Naive thymus-derived CD4-positive, alpha-beta T cell (primary cell): ENCODE data around the gene MBTPS1. TPM values are rescaled to one million over a fixed set of nuclear protein-coding genes. Genes with fewer than 3 reads are reported as not detected.

ENCODE experiments used
- ATAC-seq: fragments of 150-1000 bp; cut with Tn5 transposase; 2 replicates; pipeline ENCODE4 v1.10.0; 2021; ENCODE audit warnings: mild to moderate bottlenecking, moderate library complexity
- CTCF ChIA-PET: fragments of 350-600 bp; sonication (Branson Sonifier 250); formaldehyde crosslinking; loops from one replicate; lab custom pipeline; 2021; ENCODE audit warnings: antibody characterized with exemption; lab: Charles Lee
- POLR2A ChIA-PET: fragments of 350-600 bp; sonication (Branson Sonifier 250); formaldehyde crosslinking; loops from one replicate; lab custom pipeline; 2021; ENCODE audit warnings: antibody characterized with exemption, inconsistent platforms; lab: Charles Lee
- DNase-seq, 9 donors: peaks; one replicate each; pipeline versions ENCODE4 v3.0.0 to v3.0.0-alpha.2; 2020 to 2022; ENCODE audit warnings: mixed read lengths in 1 of 9
- H3K27ac ChIP-seq: one replicate; pipeline ENCODE4 v1.7.0; 2013; ENCODE audit warnings: mild to moderate bottlenecking, low read depth, low read length, moderate library complexity
- H3K27me3 ChIP-seq, 2 donors: one replicate each; pipeline ENCODE4 v1.7.0; 2013; ENCODE audit warnings: low read length in 2 of 2, mild to moderate bottlenecking in 2 of 2, moderate library complexity in 2 of 2; ENCODE audit not compliant: control insufficient read depth in 2 of 2, insufficient read depth in 2 of 2
- H3K36me3 ChIP-seq, 3 experiments: 1 replicate in 2 of 3; 2 replicates in 1 of 3; pipeline ENCODE4 v1.7.0; 2013; ENCODE audit warnings: low read length in 3 of 3, mild to moderate bottlenecking in 3 of 3, moderate library complexity in 1 of 3; ENCODE audit not compliant: insufficient read depth in 3 of 3, control insufficient read depth in 2 of 3
- H3K4me1 ChIP-seq, 2 donors: one replicate each; pipeline ENCODE4 v1.7.0; 2013; ENCODE audit warnings: low read length in 2 of 2, mild to moderate bottlenecking in 2 of 2, moderate library complexity in 1 of 2; ENCODE audit not compliant: control insufficient read depth in 2 of 2, insufficient read depth in 2 of 2
- H3K4me3 ChIP-seq: 2 replicates; pipeline ENCODE4 v1.7.0; 2013; ENCODE audit warnings: mild to moderate bottlenecking, low read length
- H3K9me3 ChIP-seq, 3 experiments: 1 replicate in 2 of 3; 2 replicates in 1 of 3; pipeline ENCODE4 v1.7.0; 2013; ENCODE audit warnings: low read length in 3 of 3; ENCODE audit not compliant: control insufficient read depth in 2 of 3
- H3K27ac Mint-ChIP-seq, 9 donors: one replicate each; pipeline ENCODE4 v1.8.0; 2020 to 2022; ENCODE audit warnings: mixed read lengths in 9 of 9, mild to moderate bottlenecking in 8 of 9, moderate library complexity in 5 of 9, inconsistent platforms in 2 of 9
- H3K27me3 Mint-ChIP-seq, 5 donors: one replicate each; pipeline ENCODE4 v1.8.0; 2021 to 2022; ENCODE audit warnings: mixed read lengths in 5 of 5, mild to moderate bottlenecking in 1 of 5
- H3K36me3 Mint-ChIP-seq, 5 donors: one replicate each; pipeline ENCODE4 v1.8.0; 2020 to 2022; ENCODE audit warnings: mixed read lengths in 5 of 5, mild to moderate bottlenecking in 3 of 5, inconsistent platforms in 1 of 5
- H3K4me1 Mint-ChIP-seq, 7 donors: one replicate each; pipeline ENCODE4 v1.8.0; 2020 to 2022; ENCODE audit warnings: mixed read lengths in 7 of 7, mild to moderate bottlenecking in 3 of 7, inconsistent platforms in 1 of 7
- H3K4me3 Mint-ChIP-seq, 10 donors: one replicate each; pipeline ENCODE4 v1.8.0; 2020 to 2022; ENCODE audit warnings: mild to moderate bottlenecking in 10 of 10, mixed read lengths in 10 of 10, moderate library complexity in 6 of 10, inconsistent platforms in 2 of 10
- H3K9me3 Mint-ChIP-seq, 11 donors: one replicate each; pipeline ENCODE4 v1.8.0; 2020 to 2022; ENCODE audit warnings: mixed read lengths in 11 of 11, mild to moderate bottlenecking in 4 of 11, inconsistent platforms in 1 of 11, moderate library complexity in 1 of 11
- intact Hi-C, 2 donors: fragments of 100-400 bp; cut with micrococcal nuclease; formaldehyde crosslinking; loops; one replicate each; pipeline ENCODE4 v1.15.1; 2023
- polyA plus RNA-seq, 2 donors: library from polyadenylated mRNA; unstranded; fragments of 300-500 nt; fragmentation: Illumina TruSeq; gene quantifications; one replicate each; pipeline ENCODE4 v1.2.3, GENCODE V29; 2021
- total RNA-seq, 6 experiments: library from RNA in 5 of 6; stranded (reverse) in 5 of 6; gene quantifications; 1 replicate in 5 of 6; 2 replicates in 1 of 6; pipeline ENCODE4 v1.2.3 and lab custom pipeline; 2021 to 2026

The MBTPS1 gene
- total and polyA plus RNA-seq, 7 experiments from 2014 or later = 48.6 to 157 (median 111) TPM

- H3K27me3 Mint-ChIP-seq = no peaks in the 10 kb centered on the region
- no peak for DNase-seq
- peaks cover 33 to 61% (median 52%) of the 10 kb centered on the region in 7 donors for H3K4me1 Mint-ChIP-seq
- H3K9me3 ChIP-seq = no peaks in the 10 kb centered on the region
- ATAC-seq = no peak
- ChIA-PET CTCF (interaction anchor here (1.0 to 5.9 kb wide), 9 partner anchors 17 to 101 kb away, joined by 3 to 31 read pairs (median 4); partner anchors contain the start of gene TAF1C), POLR2A (interaction anchor here (0.8 kb wide), 1 partner anchor 31 kb away, joined by 4 read pairs; the partner anchor contains the start of gene MBTPS1)
- peak overlapping the region in 4 of 9 donors; percentile 41 to 72 (median 62) for H3K27ac Mint-ChIP-seq
- H3K36me3 Mint-ChIP-seq = peaks cover 14 to 47% (median 23%) of the 10 kb centered on the region in 5 donors
- no peaks in the 10 kb centered on the region for H3K27me3 ChIP-seq
- H3K4me1 ChIP-seq = peaks cover 4 to 24% of the 10 kb centered on the region in 2 donors
- intact Hi-C loops = loop anchor here (1.0 to 10.0 kb wide), 5 partner anchors 31 to 419 kb away; partner anchors contain the start of genes DNAAF1 (in 1 of the 2), HSDL1 (in 1 of the 2), MBTPS1 (in 1 of the 2) and MEAK7 (in 1 of the 2)
- no peaks in the 10 kb centered on the region for H3K9me3 Mint-ChIP-seq
- peak overlapping the region in 1 of 10 donors; percentile 52 for H3K4me3 Mint-ChIP-seq
- no peak overlapping the region for H3K4me3 ChIP-seq
- H3K36me3 ChIP-seq = peaks cover 21 to 70% (median 24%) of the 10 kb centered on the region in 3 experiments
- H3K27ac ChIP-seq = no peak overlapping the region
Observed at GRCh38 chr16:84085773-84086172, 31.0 kb downstream of the MBTPS1 start.

- Mint-ChIP-seq H3K9me3 (no peaks in the 10 kb centered on the region), H3K27ac (no peak overlapping the region), H3K4me3 (no peak overlapping the region), H3K36me3 (peaks cover 17 to 49% (median 22%) of the 10 kb centered on the region in 5 donors), H3K4me1 (peaks cover 33 to 61% (median 49%) of the 10 kb centered on the region in 7 donors), H3K27me3 (no peaks in the 10 kb centered on the region)
- Histone ChIP-seq H3K4me3 (no peak overlapping the region), H3K36me3 (peaks cover 16 to 72% (median 28%) of the 10 kb centered on the region in 3 experiments), H3K4me1 (peaks cover 4 to 24% of the 10 kb centered on the region in 2 donors), H3K27ac (no peak overlapping the region), H3K9me3 (no peaks in the 10 kb centered on the region), H3K27me3 (no peaks in the 10 kb centered on the region)
- ATAC-seq = no peak
- DNase-seq = no peak
- intact Hi-C loops = loop anchor here (1.0 to 10.0 kb wide), 5 partner anchors 31 to 420 kb away; partner anchors contain the start of genes DNAAF1 (in 1 of the 2), HSDL1 (in 1 of the 2), MBTPS1 (in 1 of the 2) and MEAK7 (in 1 of the 2)
- POLR2A ChIA-PET = no interaction called here
- CTCF ChIA-PET = interaction anchor here (1.0 to 5.9 kb wide), 10 partner anchors 16 to 102 kb away, joined by 3 to 31 read pairs (median 6); partner anchors contain the start of genes MBTPS1 and TAF1C
Observed at GRCh38 chr16:84085271-84085667, 31.5 kb downstream of the MBTPS1 start.

GRCh38 chr16:84084570-84085270 lies 32.0 kb downstream of the MBTPS1 start:
- Histone ChIP-seq H3K36me3 (peaks cover 11 to 73% (median 23%) of the 10 kb centered on the region in 3 experiments), H3K4me3 (no peak overlapping the region), H3K27ac (no peak overlapping the region), H3K4me1 (peaks cover 4 to 24% of the 10 kb centered on the region in 2 donors), H3K27me3 (no peaks in the 10 kb centered on the region), H3K9me3 (no peaks in the 10 kb centered on the region)
- CTCF ChIA-PET = interaction anchor here (0.5 to 5.9 kb wide), 12 partner anchors 14 to 1886 kb away, joined by 3 to 31 read pairs (median 4); partner anchors contain the start of genes MBTPS1 and TAF1C
- Mint-ChIP-seq H3K9me3 (no peaks in the 10 kb centered on the region), H3K4me3 (peak overlapping the region in 1 of 10 donors; percentile 18), H3K27ac (peak overlapping the region in 1 of 9 donors; percentile 15), H3K36me3 (peaks cover 17 to 54% (median 23%) of the 10 kb centered on the region in 5 donors), H3K4me1 (peaks cover 31 to 59% (median 52%) of the 10 kb centered on the region in 7 donors), H3K27me3 (no peaks in the 10 kb centered on the region)
- POLR2A ChIA-PET = no interaction called here
- ATAC-seq (peak; percentile 87), DNase-seq (peak; percentile 31 to 71 (median 65))
- intact Hi-C loops = loop anchor here (1.0 to 10.0 kb wide), 6 partner anchors 32 to 420 kb away; partner anchors contain the start of genes TAF1C (in 2 of the 2), DNAAF1 (in 1 of the 2), HSDL1 (in 1 of the 2) and MBTPS1 (in 1 of the 2)

GRCh38 chr16:84082835-84083569 lies 33.7 kb downstream of the MBTPS1 start:
- no peak for DNase-seq
- no peaks in the 10 kb centered on the region for H3K9me3 ChIP-seq
- Mint-ChIP-seq H3K4me1 (peaks cover 21 to 50% (median 43%) of the 10 kb centered on the region in 7 donors), H3K9me3 (no peaks in the 10 kb centered on the region), H3K36me3 (peaks cover 12 to 57% (median 24%) of the 10 kb centered on the region in 5 donors), H3K27me3 (no peaks in the 10 kb centered on the region), H3K27ac (peak overlapping the region in 2 of 9 donors; percentile 1 to 65), H3K4me3 (no peak overlapping the region)
- H3K4me1 ChIP-seq = peaks cover 4 to 10% of the 10 kb centered on the region in 2 donors
- H3K4me3 ChIP-seq = no peak overlapping the region
- H3K27me3 ChIP-seq = no peaks in the 10 kb centered on the region
- peak; percentile 30 for ATAC-seq
- peaks cover 5 to 71% (median 18%) of the 10 kb centered on the region in 3 experiments for H3K36me3 ChIP-seq
- no peak overlapping the region for H3K27ac ChIP-seq
- intact Hi-C loops = loop anchor here in 1 of 2 donors (10.0 kb wide), 1 partner anchor 422 kb away; the partner anchor contains the start of gene MEAK7
- POLR2A ChIA-PET = interaction anchor here (0.6 to 1.3 kb wide), 2 partner anchors 8 to 33 kb away, joined by 3 to 5 read pairs; no protein-coding TSS in a partner anchor
- CTCF ChIA-PET = interaction anchor here (0.6 to 5.9 kb wide), 4 partner anchors 12 to 104 kb away, joined by 3 to 31 read pairs (median 5); partner anchors contain the start of gene TAF1C

GRCh38 chr16:84082110-84082509 lies 34.6 kb downstream of the MBTPS1 start:
- Mint-ChIP-seq H3K27me3 (no peaks in the 10 kb centered on the region), H3K4me1 (peaks cover 17 to 47% (median 34%) of the 10 kb centered on the region in 7 donors), H3K36me3 (peaks cover 12 to 60% (median 22%) of the 10 kb centered on the region in 5 donors), H3K9me3 (no peaks in the 10 kb centered on the region), H3K4me3 (no peak overlapping the region), H3K27ac (no peak overlapping the region)
- ChIA-PET CTCF (interaction anchor here (5.9 kb wide), 1 partner anchor 105 kb away, joined by 31 read pairs; the partner anchor contains the start of gene TAF1C), POLR2A (no interaction called here)
- DNase-seq (no peak), ATAC-seq (no peak)
- no peak overlapping the region for H3K27ac ChIP-seq
- no peak overlapping the region for H3K4me3 ChIP-seq
- intact Hi-C loops = loop anchor here in 1 of 2 donors (10.0 kb wide), 1 partner anchor 423 kb away; the partner anchor contains the start of gene MEAK7
- no peaks in the 10 kb centered on the region for H3K27me3 ChIP-seq
- peaks cover 5 to 76% (median 18%) of the 10 kb centered on the region in 3 experiments for H3K36me3 ChIP-seq
- peaks cover 0 to 4% of the 10 kb centered on the region in 2 donors for H3K4me1 ChIP-seq
- H3K9me3 ChIP-seq = no peaks in the 10 kb centered on the region
